Muscle layer of colon (tissue), 2 donors: ENCODE measurements around the gene SLC16A10.
"Not testable (repeated sequence)": the region's sequence is repeated elsewhere in the genome, so short reads cannot be mapped to it uniquely, and the experiment has no call there.

Experiments
- H3K27ac ChIP-seq: one replicate; pipeline ENCODE4 v1.7.0; 2013; ENCODE audit warnings: low read depth, mild to moderate bottlenecking, low read length, moderate library complexity
- H3K27me3 ChIP-seq, 2 donors: one replicate each; pipeline ENCODE4 v1.7.0; 2013; ENCODE audit warnings: low read length in 2 of 2, mild to moderate bottlenecking in 2 of 2; ENCODE audit not compliant: insufficient read depth in 2 of 2, control insufficient read depth in 1 of 2
- H3K36me3 ChIP-seq: one replicate; pipeline ENCODE4 v1.7.0; 2013; ENCODE audit warnings: mild to moderate bottlenecking, low read length; ENCODE audit not compliant: insufficient read depth
- H3K4me1 ChIP-seq: one replicate; pipeline ENCODE4 v1.7.0; 2013; ENCODE audit warnings: mild to moderate bottlenecking, low read length; ENCODE audit not compliant: insufficient read depth
- H3K4me3 ChIP-seq, 2 donors: one replicate each; pipeline ENCODE4 v1.7.0; 2013; ENCODE audit warnings: low read length in 2 of 2, low read depth in 1 of 2, mild to moderate bottlenecking in 1 of 2, moderate library complexity in 1 of 2
- H3K9ac ChIP-seq: one replicate; pipeline ENCODE4 v1.7.0; 2013; ENCODE audit warnings: low read length
- H3K9me3 ChIP-seq: one replicate; pipeline ENCODE4 v1.7.0; 2013; ENCODE audit warnings: mild to moderate bottlenecking, low read length
- donor health status: abdominal sarcoma.
- donor health status: Adenocarcinoma of cecum.

SLC16A10 gene

GRCh38 chr6:111087106-111087835, at the start of gene SLC16A10:
TSS of gene SLC16A10 (plus strand) at chr6:111087503. CDS start at chr6:111087753, 250 bp downstream.
- no peaks in the 10 kb centered on the region for H3K9me3 ChIP-seq
- no peak within 1 kb of the TSS for H3K9ac ChIP-seq
- peak within 1 kb of the TSS; percentile 42 to 66 for H3K4me3 ChIP-seq
- H3K36me3 ChIP-seq = no peaks in the 10 kb centered on the region
- H3K4me1 ChIP-seq = peaks cover 7% of the 10 kb centered on the region
- H3K27ac ChIP-seq = peak within 1 kb of the TSS; percentile 1
- peaks cover 13 to 26% of the 10 kb centered on the region in 2 donors for H3K27me3 ChIP-seq

- Histone ChIP-seq H3K9ac (no peak overlapping the region), H3K27me3 (no peaks in the 10 kb centered on the region), H3K4me1 (no peaks in the 10 kb centered on the region), H3K27ac (no peak overlapping the region), H3K36me3 (no peaks in the 10 kb centered on the region), H3K4me3 (no peak overlapping the region), H3K9me3 (no peaks in the 10 kb centered on the region)
Measured at GRCh38 chr6:111038534-111039252, 48.6 kb upstream of the SLC16A10 start.

- Histone ChIP-seq H3K27me3 (no peaks in the 10 kb centered on the region), H3K4me3 (no peak overlapping the region), H3K4me1 (no peaks in the 10 kb centered on the region), H3K9ac (no peak overlapping the region), H3K36me3 (no peaks in the 10 kb centered on the region), H3K9me3 (no peaks in the 10 kb centered on the region), H3K27ac (no peak overlapping the region)
Measured at GRCh38 chr6:111041917-111042316, 45.4 kb upstream of the SLC16A10 start.

GRCh38 chr6:111047244-111047643, 40.1 kb upstream of the SLC16A10 start:
- no peaks in the 10 kb centered on the region for H3K27me3 ChIP-seq
- H3K36me3 ChIP-seq = no peaks in the 10 kb centered on the region
- H3K27ac ChIP-seq = no peak overlapping the region
- no peaks in the 10 kb centered on the region for H3K9me3 ChIP-seq
- H3K4me1 ChIP-seq = no peaks in the 10 kb centered on the region
- H3K9ac ChIP-seq = no peak overlapping the region
- no peak overlapping the region for H3K4me3 ChIP-seq

- H3K27ac ChIP-seq = no peak overlapping the region
Measured at GRCh38 chr6:111050261-111051023, 36.9 kb upstream of the SLC16A10 start.

GRCh38 chr6:111052171-111052570, 35.1 kb upstream of the SLC16A10 start:
- Histone ChIP-seq H3K36me3 (no peaks in the 10 kb centered on the region), H3K27ac (no peak overlapping the region), H3K9me3 (no peaks in the 10 kb centered on the region), H3K4me3 (no peak overlapping the region), H3K9ac (no peak overlapping the region), H3K27me3 (no peaks in the 10 kb centered on the region), H3K4me1 (no peaks in the 10 kb centered on the region)

More at GRCh38 chr6:111050261-111051023, 36.9 kb upstream of the SLC16A10 start:
- no peaks in the 10 kb centered on the region for H3K9me3 ChIP-seq
- no peaks in the 10 kb centered on the region for H3K27me3 ChIP-seq
- no peaks in the 10 kb centered on the region for H3K36me3 ChIP-seq
- H3K9ac ChIP-seq = no peak overlapping the region
- H3K4me1 ChIP-seq = no peaks in the 10 kb centered on the region
- no peak overlapping the region for H3K4me3 ChIP-seq

- no peak overlapping the region for H3K4me3 ChIP-seq
- no peaks in the 10 kb centered on the region for H3K27me3 ChIP-seq
- H3K36me3 ChIP-seq = no peaks in the 10 kb centered on the region
- H3K4me1 ChIP-seq = no peaks in the 10 kb centered on the region
- H3K9ac ChIP-seq = no peak overlapping the region
- no peaks in the 10 kb centered on the region for H3K9me3 ChIP-seq
- no peak overlapping the region for H3K27ac ChIP-seq
Measured at GRCh38 chr6:111057074-111057752, 30.1 kb upstream of the SLC16A10 start.

GRCh38 chr6:111061508-111061907, 25.8 kb upstream of the SLC16A10 start:
- H3K9me3 ChIP-seq = no peaks in the 10 kb centered on the region
- H3K4me3 ChIP-seq = no peak overlapping the region
- H3K27ac ChIP-seq = no peak overlapping the region
- no peaks in the 10 kb centered on the region for H3K36me3 ChIP-seq
- H3K9ac ChIP-seq = no peak overlapping the region
- H3K4me1 ChIP-seq = no peaks in the 10 kb centered on the region
- H3K27me3 ChIP-seq = no peaks in the 10 kb centered on the region

GRCh38 chr6:111061985-111062384, 25.3 kb upstream of the SLC16A10 start:
- H3K4me1 ChIP-seq, H3K9ac ChIP-seq, H3K36me3 ChIP-seq, H3K27ac ChIP-seq, H3K9me3 ChIP-seq, H3K4me3 ChIP-seq, H3K27me3 ChIP-seq: not testable (repeated sequence)

- H3K4me3 ChIP-seq, H3K9me3 ChIP-seq, H3K27me3 ChIP-seq, H3K4me1 ChIP-seq, H3K27ac ChIP-seq, H3K36me3 ChIP-seq, H3K9ac ChIP-seq: not testable (repeated sequence)
Measured at GRCh38 chr6:111062860-111063259, 24.4 kb upstream of the SLC16A10 start.
